Ramos (cell line): ENCODE measurements around the gene RSPH9.

ENCODE experiments used
- in situ Hi-C: fragments of 300-500 bp; cut with MboI; formaldehyde crosslinking; loops from one replicate; pipeline ENCODE4 v1.14.3; 2022; ENCODE audit warnings: low sequenced_read_pairs; ENCODE audit not compliant: unreplicated experiment

RSPH9 gene

DNA sequence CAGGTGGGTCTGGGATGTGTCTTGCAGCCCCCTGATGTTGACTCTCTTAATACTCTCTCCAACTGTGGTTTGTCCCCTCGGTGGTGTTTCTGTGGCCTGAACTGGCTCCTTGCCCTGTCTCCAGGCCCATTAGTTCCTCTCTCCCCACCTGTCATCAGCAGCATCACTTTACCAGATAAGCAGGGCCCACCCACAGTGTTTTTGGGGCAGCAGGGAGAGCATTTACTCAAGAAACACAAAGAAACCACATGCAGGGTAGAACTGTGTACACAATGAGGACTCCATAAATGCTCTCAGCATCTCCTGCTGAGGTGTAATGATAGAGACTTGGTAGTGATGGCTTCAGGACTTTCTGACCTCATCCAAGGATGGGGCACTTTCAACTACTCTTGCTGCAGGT is 62.9 kb downstream of the RSPH9 start:
- in situ Hi-C loops = no loop called here

DNA sequence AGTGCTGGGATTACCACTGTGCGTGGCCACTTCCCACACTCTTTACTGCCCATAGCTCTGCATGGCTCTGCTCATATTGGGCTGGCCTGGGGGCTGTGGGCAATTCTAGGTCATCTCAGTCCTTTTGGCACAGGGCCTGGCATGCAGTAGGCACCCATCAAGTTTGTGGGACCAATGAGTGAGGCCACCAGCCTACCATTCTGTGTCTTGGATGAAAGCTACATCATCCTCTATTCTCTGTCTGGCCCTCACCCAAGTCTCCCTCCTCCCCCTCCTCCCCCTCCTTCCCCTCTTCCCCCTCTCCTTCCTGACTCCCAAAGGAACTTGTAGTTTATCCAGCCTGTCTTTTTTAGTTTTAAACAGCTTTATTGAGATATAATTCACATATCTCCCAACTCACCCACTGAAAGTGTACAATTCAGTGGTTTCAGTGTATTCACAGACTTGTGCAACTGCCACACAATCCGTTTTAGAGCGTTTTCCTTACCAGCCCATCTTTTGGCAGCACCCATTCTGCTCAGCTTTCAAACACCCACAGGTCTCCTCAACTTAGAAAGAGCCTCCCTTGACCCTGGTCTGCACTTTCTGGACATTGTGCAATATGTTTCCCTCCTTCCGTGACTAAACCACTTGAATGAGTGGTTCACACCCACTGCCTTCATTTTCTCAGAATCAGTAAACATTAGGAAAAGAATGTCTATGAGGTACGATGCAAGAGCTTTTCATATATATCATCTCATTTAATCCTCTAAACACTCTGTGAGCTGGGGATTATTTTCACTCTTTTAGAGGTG is 64.2 kb downstream of the RSPH9 start:
- in situ Hi-C loops = no loop called here

DNA sequence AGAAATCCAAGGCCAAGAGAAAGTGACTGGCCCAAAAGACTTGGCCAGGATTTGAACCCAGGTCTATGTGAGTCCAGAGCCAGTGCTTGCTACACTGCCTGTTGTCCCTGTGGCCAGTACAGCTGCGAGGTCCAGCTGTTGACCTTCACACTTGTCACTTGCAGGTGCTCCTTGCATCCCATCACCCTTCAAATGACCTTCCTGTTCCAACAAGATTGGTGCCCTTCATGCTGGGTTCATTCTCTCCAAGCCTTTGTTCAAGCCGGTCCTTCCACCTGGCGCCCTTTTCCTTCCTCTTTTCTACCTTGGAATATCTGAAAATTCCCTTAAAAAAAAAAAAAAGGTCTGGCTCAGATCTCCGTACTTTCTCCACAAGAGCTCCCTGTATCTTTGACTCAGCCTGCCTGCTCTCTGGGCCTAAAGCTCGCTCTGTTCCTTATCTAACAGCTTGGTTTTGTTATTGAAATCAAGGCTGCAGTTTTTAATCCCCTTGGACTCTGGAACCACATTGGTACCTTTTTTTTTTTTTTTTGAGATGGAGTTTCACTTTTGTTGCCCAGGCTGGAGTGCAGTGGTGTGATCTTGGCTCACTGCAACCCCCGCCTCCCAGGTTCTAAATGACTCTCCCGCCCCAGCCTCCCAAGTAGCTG is 64.9 kb downstream of the RSPH9 start:
- in situ Hi-C loops = no loop called here

DNA sequence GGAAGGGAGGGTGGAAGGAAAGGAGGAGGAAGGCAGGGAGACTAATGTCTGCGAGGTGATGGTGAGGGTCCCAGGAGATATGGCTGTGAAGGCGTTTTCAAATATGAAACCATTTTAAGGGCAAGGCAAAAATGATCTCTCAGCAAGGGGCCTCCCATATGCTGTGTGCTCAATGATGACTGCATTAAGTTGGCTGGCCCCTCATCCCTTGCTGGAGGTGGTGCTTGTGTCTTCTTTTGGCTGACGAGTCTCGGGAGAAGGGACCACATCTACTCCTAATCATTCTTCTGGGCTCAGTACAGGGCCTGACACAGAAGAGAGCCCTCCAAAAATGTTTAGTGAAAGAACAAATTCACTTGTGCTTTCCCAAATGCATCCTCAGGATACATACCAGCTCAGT is 65.7 kb downstream of the RSPH9 start:
- in situ Hi-C loops = no loop called here

DNA sequence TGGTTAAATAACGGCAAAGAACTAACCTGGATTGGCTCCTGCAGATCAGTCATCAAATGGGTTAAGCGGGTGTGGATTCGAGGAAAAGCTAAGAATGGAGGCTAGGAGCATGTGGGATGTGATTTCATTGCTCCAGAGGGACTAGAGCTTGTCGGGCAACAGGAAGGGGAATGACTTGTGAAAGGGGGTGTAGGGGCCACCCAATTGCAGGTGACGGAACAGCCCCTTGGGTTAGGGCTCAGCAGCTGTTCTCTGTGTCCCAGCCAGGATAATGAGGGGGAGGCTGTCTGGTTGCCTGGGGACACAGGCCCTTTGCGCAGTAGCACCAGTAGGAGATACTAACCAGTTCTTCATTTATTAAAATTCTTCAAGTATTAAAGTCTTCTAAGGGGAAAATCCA is 67.7 kb downstream of the RSPH9 start:
- in situ Hi-C loops = no loop called here

DNA sequence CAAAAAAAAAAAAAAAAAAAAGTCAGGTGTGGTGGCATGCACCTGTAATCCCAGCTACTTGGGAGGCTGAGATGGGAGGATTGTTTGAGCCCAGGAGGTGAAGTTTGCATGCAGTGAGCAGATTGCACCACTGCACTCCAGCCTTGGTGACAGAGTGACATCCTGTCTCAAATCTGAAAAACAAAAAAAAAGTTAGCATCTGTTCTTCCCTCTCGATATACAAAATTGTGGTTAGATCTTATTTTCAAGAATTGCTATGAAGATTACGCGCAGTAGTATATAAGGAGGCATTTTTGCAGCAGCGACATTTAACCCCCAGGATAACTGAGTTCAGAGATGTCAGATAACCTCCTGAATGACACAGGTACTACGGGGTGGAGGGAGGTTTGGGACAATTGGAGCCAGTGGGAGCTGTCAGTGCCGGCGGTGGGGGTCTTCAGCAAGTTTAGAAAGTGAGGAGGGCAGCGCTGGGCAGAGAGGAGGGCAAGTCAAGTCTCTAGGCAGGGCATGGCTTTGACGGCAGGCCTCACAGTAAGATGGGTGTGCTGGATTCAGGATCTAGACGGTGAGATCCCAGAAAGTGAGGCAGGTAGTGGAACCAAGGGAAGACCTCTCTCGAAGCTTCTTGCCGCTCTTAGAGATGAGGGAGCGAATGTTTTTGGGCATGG is 68.9 kb downstream of the RSPH9 start:
- in situ Hi-C loops = no loop called here

DNA sequence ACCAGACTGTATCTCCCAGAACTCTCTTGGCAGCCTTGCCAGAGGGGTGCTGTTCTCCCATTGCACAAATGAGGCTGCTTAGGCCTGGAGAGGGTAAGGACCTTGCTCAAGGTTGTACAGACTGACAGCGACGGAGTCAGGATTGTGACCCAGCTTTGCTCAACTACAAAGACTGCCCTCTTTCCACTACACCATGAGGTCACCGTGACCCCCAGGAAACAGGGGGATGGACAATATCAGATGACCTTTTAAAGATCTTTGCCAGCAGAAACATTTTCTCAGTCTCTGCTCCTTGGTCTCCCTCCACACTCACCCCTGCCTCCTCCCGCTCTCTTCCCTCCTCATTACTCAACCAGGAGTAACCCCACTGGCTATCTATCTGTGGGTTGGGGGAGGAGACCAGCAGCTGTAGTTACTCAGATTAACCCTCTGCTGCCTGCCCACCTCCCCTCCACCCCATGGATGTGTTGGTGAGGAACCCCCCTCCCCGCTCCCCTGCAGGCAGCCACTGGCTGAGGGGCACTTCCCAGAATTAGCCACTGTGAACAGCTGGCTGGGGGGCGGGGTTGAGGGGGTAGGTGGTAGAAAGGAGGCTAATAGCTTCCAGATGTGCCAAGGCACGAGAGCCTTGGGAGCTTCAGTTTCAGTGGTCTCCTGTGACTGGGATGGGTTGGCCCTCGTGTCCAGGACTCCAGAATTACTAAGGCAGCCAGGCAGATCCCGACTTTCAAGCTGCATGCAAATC is 69.6 kb downstream of the RSPH9 start:
- in situ Hi-C loops = no loop called here

DNA sequence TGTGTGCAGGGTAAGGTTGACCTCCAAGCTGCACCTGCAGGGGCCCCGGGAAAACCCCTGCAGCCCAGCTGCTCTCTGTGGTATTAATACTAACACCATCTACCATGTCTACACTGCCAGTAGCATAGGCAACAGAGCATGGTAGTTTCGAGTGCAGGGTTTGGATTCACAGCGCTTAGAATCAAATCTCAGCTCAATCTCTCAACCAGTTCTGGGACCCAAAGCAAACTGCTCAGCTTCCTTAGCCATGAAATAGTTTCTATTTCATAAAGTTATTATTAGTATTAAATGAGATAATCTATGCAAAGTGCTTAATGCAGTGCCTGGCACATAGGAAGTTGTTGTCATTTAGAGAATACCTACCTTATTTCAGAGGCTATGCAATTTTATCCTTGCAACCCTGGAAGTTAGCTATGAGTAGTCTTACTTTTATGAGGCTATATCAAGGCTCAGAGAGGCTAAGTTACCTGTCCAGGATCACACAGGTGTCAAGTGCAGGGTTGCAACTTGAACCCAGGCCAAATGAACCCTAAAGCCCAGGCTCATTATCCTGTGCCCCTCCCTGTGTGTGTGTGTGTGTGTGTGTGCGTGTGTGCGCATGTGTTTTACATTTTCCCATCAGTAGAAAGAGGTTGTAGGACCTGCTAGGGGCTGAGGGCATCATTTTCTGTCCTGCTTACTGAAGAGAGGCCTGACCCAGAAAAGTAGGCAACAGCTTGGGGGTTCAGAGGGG is 70.4 kb downstream of the RSPH9 start:
- in situ Hi-C loops = no loop called here

DNA sequence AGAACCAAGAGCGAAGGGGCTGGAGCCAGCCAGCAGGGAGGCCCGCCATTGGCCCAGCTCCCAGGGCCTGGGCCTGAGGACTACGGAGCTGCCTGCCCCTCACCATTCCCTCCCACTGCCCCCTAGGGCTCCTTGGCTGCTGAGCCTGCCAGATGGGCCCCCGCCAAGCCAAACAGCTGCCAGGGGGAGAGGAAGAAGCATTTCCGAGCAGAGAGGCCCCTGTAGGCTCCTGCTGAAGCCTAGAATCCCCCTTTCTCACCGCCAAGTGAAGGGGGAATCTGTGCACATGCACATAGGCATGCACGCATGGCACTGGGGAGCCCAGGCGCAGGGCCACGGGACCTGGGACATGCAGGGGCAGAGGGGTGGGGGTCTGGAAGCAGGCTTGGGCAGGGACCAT is 71.3 kb downstream of the RSPH9 start:
- in situ Hi-C loops = no loop called here

DNA sequence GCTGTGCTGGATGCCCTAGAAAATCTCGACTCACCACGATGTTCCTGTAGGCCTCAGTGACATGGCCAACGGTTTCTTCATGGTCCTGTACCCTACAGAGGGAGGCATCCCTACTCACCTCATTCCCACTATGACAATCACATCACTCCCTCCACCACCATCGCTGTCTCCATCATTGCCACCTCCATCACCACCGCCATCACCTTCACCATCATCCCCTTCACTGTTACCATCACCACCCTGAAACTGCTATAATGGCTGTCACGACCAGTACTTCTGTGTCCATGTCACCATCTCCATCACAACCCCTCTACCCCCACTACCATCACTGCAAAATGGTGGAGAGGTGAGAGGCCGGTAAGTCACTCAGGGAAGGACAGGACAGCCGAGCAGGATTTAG is 72.6 kb downstream of the RSPH9 start:
- in situ Hi-C loops = no loop called here

DNA sequence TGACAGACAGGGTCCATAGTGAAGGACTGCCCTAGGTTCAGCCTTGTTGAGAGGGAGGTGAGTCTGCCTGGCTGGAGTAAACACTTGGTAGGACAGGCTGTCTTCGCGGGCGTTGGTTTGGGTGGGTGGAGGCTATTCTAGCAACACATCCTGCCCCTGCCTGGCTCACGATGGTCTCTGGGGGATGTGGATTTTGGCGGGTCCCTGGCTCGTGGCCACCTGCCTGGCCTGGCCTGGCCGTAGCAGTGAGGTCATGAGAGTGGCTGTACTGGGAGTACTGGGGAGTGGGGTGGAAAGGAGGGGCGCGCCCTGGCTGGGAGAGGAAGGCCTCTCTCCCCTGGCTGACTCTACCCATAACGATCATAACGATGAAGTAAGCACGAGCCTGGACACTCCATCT is 73.0 kb downstream of the RSPH9 start:
- in situ Hi-C loops = no loop called here

DNA sequence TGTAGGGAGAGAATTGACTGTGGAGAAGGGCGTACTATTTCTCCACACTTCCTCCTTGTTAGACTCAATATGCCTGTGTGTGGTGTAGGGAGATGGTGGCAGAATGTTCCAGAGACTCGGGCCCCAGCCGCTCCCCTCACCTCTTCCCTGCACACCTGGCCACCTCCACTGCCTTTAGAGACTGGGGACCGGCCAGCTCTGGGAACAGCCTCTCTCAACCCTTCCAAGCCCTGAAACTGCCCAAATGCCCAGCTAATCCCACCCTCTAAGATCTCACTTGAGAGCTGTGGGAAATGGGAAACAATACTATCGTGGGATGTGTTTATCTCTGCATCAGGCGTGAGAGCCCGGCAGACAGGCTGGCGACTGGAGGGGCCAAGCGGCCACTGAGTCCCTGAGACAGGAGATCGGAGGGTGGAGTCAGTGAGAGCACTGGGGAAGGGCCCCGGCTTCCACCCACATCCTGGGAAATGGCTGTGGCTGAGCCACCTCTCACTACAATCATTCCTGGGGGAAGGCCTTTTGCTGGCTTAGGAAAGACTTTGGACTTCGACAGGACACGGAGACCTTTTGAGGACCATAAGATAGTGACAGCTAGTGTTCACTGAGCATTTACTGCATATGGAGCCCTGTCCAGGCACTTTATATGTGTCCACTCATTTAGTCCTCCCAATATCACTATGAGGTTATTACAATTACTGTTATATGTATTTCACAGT is 73.7 kb downstream of the RSPH9 start:
- in situ Hi-C loops = no loop called here

DNA sequence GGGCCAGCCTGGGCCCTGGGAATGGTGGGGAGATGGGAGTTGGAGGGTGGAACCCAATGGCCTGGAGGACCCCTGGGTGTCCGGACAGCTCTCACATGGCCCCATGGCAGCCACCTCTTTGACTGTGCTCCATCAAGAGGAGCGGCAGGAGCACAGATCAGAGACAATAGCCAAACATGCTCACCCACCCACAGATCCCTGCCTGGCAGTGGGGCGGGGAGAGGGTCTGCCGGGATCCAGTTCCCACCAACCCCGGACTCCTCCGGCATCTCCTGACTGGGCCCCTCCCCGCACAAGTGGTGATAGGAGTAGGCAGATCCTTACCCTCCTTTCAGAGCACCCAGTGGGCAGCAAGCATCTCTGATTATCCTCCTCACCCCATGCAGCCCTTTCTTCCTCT is 74.7 kb downstream of the RSPH9 start:
- in situ Hi-C loops = no loop called here

DNA sequence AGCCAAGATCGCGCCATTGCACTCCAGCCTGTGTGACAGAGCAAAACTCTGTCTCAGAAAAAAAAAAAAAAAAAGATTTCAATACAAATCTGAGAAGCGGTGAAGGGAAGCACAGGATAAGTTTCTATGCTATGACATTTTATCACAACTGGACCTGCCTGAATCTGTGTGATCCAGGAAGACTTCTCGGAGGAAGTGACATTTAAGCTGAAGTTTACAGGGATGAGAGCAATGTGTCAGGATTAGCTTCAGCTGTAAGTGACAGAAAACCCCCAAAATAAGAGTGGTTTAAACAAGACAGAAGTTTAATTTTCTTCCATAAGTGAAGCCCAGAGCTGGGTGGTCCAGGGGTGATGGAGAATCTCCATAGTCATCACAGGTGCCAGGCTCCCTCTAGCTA is 76.2 kb downstream of the RSPH9 start:
- in situ Hi-C loops = no loop called here
